GM11168 (cell line): Measurements from ENCODE around the gene GPR156.
"Not testable (repeated sequence)": the region's sequence is repeated elsewhere in the genome, so short reads cannot be mapped to it uniquely, and the experiment has no call there.

ENCODE experiments used
- in situ Hi-C: fragments of 300-500 bp; cut with MboI; formaldehyde crosslinking; loops from one replicate; pipeline ENCODE4 v1.12.0; 2022; ENCODE audit warnings: low sequenced_read_pairs; ENCODE audit not compliant: unreplicated experiment

Gene GPR156

GRCh38 chr3:120284747-120285507 is at the start of gene GPR156:
TSS of gene GPR156 (minus strand) at chr3:120285222. CDS start at chr3:120244098, 41,124 bp downstream.
- in situ Hi-C loops, result no loop called here

- in situ Hi-C loops, result no loop called here
Observed at GRCh38 chr3:120332646-120333045, 47.6 kb upstream of the GPR156 start.

- in situ Hi-C loops, result no loop called here
Observed at GRCh38 chr3:120331076-120331475, 46.1 kb upstream of the GPR156 start.

- in situ Hi-C loops, result no loop called here
Observed at GRCh38 chr3:120326784-120327183, 41.8 kb upstream of the GPR156 start.

GRCh38 chr3:120324190-120324589 is 39.2 kb upstream of the GPR156 start:
- in situ Hi-C loops, result no loop called here

GRCh38 chr3:120323761-120324160 is 38.7 kb upstream of the GPR156 start:
- in situ Hi-C loops, result not testable (repeated sequence)

GRCh38 chr3:120311863-120312794 is 27.1 kb upstream of the GPR156 start:
- in situ Hi-C loops, result no loop called here

- in situ Hi-C loops, result no loop called here
Observed at GRCh38 chr3:120306519-120307455, 21.8 kb upstream of the GPR156 start.

GRCh38 chr3:120304616-120305015 is 19.6 kb upstream of the GPR156 start:
- in situ Hi-C loops, result no loop called here

GRCh38 chr3:120302361-120302760 is 17.3 kb upstream of the GPR156 start:
- in situ Hi-C loops, result no loop called here

- in situ Hi-C loops, result no loop called here
Observed at GRCh38 chr3:120300971-120301370, 15.9 kb upstream of the GPR156 start.

GRCh38 chr3:120299403-120299802 is 14.4 kb upstream of the GPR156 start:
- in situ Hi-C loops, result no loop called here

GRCh38 chr3:120298996-120299395 is 14.0 kb upstream of the GPR156 start:
- in situ Hi-C loops, result no loop called here

GRCh38 chr3:120291552-120291951 is 6.5 kb upstream of the GPR156 start:
- in situ Hi-C loops, result not testable (repeated sequence)

GRCh38 chr3:120289636-120290035 is 4.6 kb upstream of the GPR156 start:
- in situ Hi-C loops, result no loop called here

- in situ Hi-C loops, result no loop called here
Observed at GRCh38 chr3:120286465-120286864, 1.4 kb upstream of the GPR156 start.

- in situ Hi-C loops, result no loop called here
Observed at GRCh38 chr3:120285508-120285841, 453 bp upstream of the GPR156 start.

GRCh38 chr3:120281261-120281660 is 3.8 kb downstream of the GPR156 start:
- in situ Hi-C loops, result no loop called here

GRCh38 chr3:120280566-120280965 is 4.5 kb downstream of the GPR156 start:
- in situ Hi-C loops, result no loop called here

GRCh38 chr3:120280026-120280425 is 5.0 kb downstream of the GPR156 start:
- in situ Hi-C loops, result no loop called here
